ENCODE results near the gene RBM39. TPM values are rescaled to one million over a fixed set of nuclear protein-coding genes. Genes with fewer than 3 reads are reported as not detected.
"Not testable (repeated sequence)": the region's sequence is repeated elsewhere in the genome, so short reads cannot be mapped to it uniquely, and the experiment has no call there.

RBM39 gene
- total RNA-seq, 2 experiments from 2014 or later, result 303 to 356 TPM

DNA sequence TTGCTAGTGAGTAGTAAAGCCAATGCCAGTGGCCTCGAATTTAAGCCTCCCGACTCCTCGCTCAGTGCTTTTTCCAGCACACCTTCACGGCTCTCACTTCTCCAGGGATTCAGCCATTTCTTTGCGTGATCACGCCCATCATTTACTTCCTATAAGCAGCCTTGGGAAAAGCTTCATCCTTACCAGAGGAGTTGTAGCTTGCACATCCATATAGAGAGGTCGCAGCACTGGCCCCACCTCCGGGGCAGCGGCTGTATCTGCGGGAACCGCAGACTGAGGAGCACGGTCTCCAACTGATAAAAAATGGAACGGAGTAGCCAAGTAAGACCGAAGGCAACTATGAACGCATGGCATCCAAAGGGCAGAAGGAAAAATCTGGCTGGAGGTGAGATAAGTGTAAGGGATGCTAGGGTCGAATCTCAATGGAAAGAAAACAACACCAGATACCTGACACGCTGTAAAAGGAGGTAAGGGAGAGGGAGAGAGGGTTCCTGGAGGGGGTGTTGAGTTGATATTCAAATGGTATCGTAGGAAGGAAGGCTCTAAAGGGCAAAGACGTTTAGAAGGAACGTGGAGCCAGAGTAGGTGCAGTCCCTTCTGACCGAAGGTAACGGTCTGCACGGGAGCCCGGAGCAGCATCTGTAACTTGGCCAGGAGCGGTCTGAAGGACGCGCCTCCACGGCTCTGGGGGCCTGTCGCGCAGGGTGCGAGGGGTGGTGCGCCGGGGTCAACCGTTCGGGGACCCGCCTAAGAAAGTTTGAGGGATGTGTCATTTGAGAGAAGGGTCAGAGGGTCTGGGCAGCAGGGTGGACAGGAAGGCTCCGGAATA, 43.5 kb downstream of the RBM39 start:
- H3K4me1 Mint-ChIP-seq, result peaks cover 40% of the 10 kb centered on the region
- ATAC-seq (peak; percentile 28), DNase-seq (no peak)
- H3K27me3 Mint-ChIP-seq, result no peaks in the 10 kb centered on the region
- ChIA-PET POLR2A (interaction anchor here (1.0 to 1.2 kb wide), 2 partner anchors 44 to 83 kb away, joined by 3 to 5 read pairs; partner anchors contain the start of genes RBM39 and SPAG4), CTCF (no interaction called here)
- H3K9me3 Mint-ChIP-seq (ENCODE audit: low read depth), result no peaks in the 10 kb centered on the region
- H3K36me3 Mint-ChIP-seq (ENCODE audit: low read depth), result peaks cover 51% of the 10 kb centered on the region
- intact Hi-C loops (cut with DNase I, micrococcal nuclease), result loop anchor here (1.0 to 10.0 kb wide), 11 partner anchors 34 to 256 kb away; partner anchors contain the start of genes CPNE1 (in 2 of the 2), RBM12 (in 2 of the 2), CEP250 (in 1 of the 2) and ERGIC3 (in 1 of the 2)
- peak overlapping the region; percentile 86 for H3K27ac Mint-ChIP-seq
- H3K4me3 Mint-ChIP-seq, result peak overlapping the region; percentile 87

DNA sequence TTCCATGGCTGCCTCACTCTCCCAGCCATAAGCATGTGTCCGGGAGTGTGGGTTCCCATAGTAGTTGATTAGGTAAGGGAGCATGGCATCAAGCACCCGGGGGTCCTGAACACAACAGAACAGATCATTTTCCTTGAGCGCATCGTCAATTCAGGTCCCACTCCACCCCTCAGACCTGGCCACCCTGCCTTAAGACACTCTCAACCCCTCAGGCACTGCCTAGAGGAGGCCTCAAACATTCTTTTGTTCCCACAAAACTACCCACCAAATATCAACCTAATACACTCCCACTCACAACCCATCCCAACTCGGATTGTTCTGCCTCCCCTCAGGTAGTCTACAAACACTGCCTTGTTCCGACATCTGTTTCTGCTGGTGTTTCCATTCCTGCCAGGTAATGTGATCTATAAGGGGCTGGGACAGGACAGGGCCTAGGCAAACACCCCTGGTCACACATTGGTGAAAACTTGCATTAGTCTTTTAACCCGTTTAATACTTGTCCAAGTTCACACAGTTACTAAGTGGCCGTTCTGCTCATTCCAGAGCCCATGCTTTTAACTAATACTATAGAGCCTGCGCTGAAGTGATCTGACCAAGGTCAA, 44.3 kb downstream of the RBM39 start:
- DNase-seq (no peak), ATAC-seq (no peak)
- ChIA-PET POLR2A (interaction anchor here (0.6 to 1.0 kb wide), 2 partner anchors 14 to 78 kb away, joined by 5 to 6 read pairs; no protein-coding TSS in a partner anchor), CTCF (no interaction called here)
- H3K27ac Mint-ChIP-seq, result peak overlapping the region; percentile 49
- peaks cover 39% of the 10 kb centered on the region for H3K4me1 Mint-ChIP-seq
- H3K4me3 Mint-ChIP-seq, result peak overlapping the region; percentile 87
- H3K27me3 Mint-ChIP-seq, result no peaks in the 10 kb centered on the region
- H3K9me3 Mint-ChIP-seq (ENCODE audit: low read depth), result no peaks in the 10 kb centered on the region
- H3K36me3 Mint-ChIP-seq (ENCODE audit: low read depth), result peaks cover 48% of the 10 kb centered on the region
- intact Hi-C loops (cut with DNase I, micrococcal nuclease), result loop anchor here (2.0 to 10.0 kb wide), 5 partner anchors 33 to 243 kb away; partner anchors contain the start of genes CEP250 (in 1 of the 2), CPNE1 (in 1 of the 2), RBM12 (in 1 of the 2) and SPAG4 (in 1 of the 2)

DNA sequence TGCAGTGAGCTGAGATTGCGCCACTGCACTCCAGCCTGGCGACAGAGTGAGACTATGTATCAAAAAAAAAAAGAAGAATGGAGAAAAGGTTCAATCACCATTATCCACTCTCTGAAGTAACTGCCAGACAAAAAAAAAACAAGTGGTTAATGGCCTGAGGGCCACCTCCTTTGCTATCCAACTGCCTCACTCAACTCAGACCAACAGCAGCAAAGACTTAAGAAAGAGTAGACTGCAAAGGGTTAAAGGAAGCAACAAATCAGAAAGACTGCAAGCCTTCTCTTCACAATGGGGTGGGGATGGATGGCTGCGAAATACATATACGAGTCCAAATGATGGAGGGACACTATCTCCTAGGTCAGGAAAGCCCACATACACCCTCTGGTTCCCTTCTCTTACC, 46.1 kb downstream of the RBM39 start:
- POLR2A ChIA-PET, result interaction anchor here (0.7 kb wide), 1 partner anchor 56 kb away, joined by 5 read pairs; no protein-coding TSS in a partner anchor
- H3K9me3 Mint-ChIP-seq (ENCODE audit: low read depth), result no peaks in the 10 kb centered on the region

DNA sequence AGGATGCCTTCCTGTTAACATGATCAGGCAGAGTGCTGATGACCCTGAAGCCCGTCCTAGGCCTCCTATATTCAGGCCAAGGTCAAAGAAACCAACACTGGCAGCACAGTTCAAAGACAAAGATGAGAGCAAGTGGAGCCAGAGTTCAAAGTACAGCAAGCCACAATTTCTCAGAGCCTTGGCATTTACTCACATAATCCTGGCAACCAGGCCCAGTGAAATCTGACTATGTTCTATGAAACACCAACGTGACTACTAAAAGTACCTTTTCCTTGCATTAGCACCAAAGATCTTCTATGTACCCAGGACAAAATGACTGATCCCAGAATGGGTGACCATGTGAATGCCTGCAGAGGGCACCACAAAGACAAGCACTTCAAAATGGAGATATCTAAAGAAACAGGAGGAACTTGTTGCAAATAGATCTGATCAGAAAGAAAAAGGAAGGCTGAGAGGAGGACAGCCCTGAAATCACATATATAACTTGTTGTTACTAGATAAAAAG, 46.8 kb downstream of the RBM39 start:
- no peak overlapping the region for H3K27ac Mint-ChIP-seq
- POLR2A ChIA-PET, result no interaction called here
- CTCF ChIA-PET, result no interaction called here
- DNase-seq (no peak), ATAC-seq (no peak)
- peaks cover 35% of the 10 kb centered on the region for H3K36me3 Mint-ChIP-seq (ENCODE audit: low read depth)
- no peak overlapping the region for H3K4me3 Mint-ChIP-seq
- peaks cover 22% of the 10 kb centered on the region for H3K4me1 Mint-ChIP-seq
- H3K9me3 Mint-ChIP-seq (ENCODE audit: low read depth), result no peaks in the 10 kb centered on the region
- H3K27me3 Mint-ChIP-seq, result no peaks in the 10 kb centered on the region
- intact Hi-C loops (cut with DNase I, micrococcal nuclease), result loop anchor here (5.0 to 10.0 kb wide), 3 partner anchors 78 to 190 kb away; partner anchors contain the start of gene SPAG4 (in 1 of the 2)

More for the DNA sequence above, 46.1 kb downstream of the RBM39 start:
- ATAC-seq (no peak), DNase-seq (no peak)
- no peaks in the 10 kb centered on the region for H3K27me3 Mint-ChIP-seq
- no peak overlapping the region for H3K4me3 Mint-ChIP-seq
- CTCF ChIA-PET, result interaction anchor here (0.7 kb wide), 2 partner anchors 21 to 182 kb away, joined by 3 to 4 read pairs; no protein-coding TSS in a partner anchor
- intact Hi-C loops (cut with DNase I, micrococcal nuclease), result loop anchor here (5.0 to 10.0 kb wide), 3 partner anchors 79 to 189 kb away; partner anchors contain the start of gene SPAG4 (in 1 of the 2)
- H3K4me1 Mint-ChIP-seq, result peaks cover 29% of the 10 kb centered on the region
- H3K27ac Mint-ChIP-seq, result no peak overlapping the region
- H3K36me3 Mint-ChIP-seq (ENCODE audit: low read depth), result peaks cover 37% of the 10 kb centered on the region

DNA sequence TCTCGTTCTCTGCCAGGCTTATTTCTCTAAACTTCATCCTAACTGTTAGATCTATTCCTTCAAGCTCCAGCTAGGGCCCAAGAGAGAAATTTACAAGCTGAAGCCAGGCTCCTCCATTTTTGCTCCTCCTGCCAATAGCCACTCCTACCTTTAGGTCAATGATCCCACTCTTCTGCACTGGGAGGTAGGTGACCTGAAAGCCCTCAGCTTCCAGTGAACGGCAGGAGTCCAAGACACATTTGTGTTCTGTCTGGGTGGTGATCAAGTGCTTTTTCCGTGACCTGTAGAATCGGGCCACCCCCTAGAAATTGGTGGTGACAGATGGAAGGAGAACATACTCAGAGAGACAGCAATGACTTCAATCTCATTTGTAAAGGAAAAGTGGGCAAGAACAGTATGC, 51.8 kb downstream of the RBM39 start:
- Mint-ChIP-seq H3K9me3 (ENCODE audit: low read depth) (no peaks in the 10 kb centered on the region), H3K4me1 (peaks cover under 1% of the 10 kb centered on the region), H3K27ac (no peak overlapping the region), H3K27me3 (no peaks in the 10 kb centered on the region), H3K4me3 (no peak overlapping the region), H3K36me3 (ENCODE audit: low read depth) (peaks cover 36% of the 10 kb centered on the region)
- ChIA-PET CTCF (interaction anchor here (0.6 kb wide), 1 partner anchor 60 kb away, joined by 3 read pairs; no protein-coding TSS in a partner anchor), POLR2A (interaction anchor here (0.7 kb wide), 1 partner anchor 448 kb away, joined by 3 read pairs; no protein-coding TSS in a partner anchor)
- intact Hi-C loops (cut with DNase I, micrococcal nuclease), result loop anchor here in 1 of 2 experiments (10.0 kb wide), 1 partner anchor 195 kb away; no protein-coding TSS in a partner anchor
- no peak for ATAC-seq
- DNase-seq, result no peak

DNA sequence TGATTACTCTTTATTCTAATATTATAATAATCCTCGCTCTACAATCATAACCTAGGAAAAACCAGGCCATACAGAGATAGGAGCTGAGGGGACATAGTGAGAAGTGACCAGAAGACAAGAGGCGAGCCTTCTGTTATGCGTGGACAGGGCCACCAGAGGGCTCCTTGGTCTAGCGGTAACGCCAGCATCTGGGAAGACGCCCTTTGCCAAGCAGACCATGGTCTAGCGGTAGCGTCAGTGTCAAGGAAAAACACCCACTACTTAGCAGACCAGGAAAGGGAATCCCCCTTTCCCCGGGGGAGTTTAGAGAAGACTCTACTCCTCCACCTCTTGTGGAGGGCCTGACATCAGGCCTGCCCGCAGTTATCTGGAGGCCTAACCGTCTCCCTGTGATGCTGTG, 55.2 kb downstream of the RBM39 start:
- peaks cover 28% of the 10 kb centered on the region for H3K36me3 Mint-ChIP-seq (ENCODE audit: low read depth)
- H3K4me1 Mint-ChIP-seq; H3K4me3 Mint-ChIP-seq; ATAC-seq; intact Hi-C loops (cut with DNase I, micrococcal nuclease); H3K9me3 Mint-ChIP-seq (ENCODE audit: low read depth); POLR2A ChIA-PET; H3K27ac Mint-ChIP-seq; H3K27me3 Mint-ChIP-seq: not testable (repeated sequence)
- CTCF ChIA-PET, result interaction anchor here (0.6 kb wide), 2 partner anchors 196 to 197 kb away, joined by 4 read pairs; no protein-coding TSS in a partner anchor
- peak; percentile 36 for DNase-seq

DNA sequence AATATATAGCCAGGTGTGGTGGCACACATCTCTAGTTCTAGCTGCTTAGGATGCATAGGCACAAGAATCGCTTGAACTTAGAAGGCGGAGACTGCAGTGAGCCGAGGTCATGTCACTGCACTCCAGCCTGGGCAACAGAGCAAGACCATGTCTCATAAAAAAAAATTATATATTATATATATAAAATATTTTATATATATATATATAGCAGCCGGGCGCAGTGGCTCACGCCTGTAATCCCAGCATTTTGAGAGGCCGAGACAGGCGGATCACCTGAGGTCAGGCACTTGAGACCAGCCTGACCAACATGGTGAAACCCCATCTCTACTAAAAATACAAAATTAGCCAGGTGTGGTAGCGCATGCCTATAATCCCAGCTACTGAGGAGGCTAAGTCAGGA, 56.7 kb downstream of the RBM39 start:
- H3K4me3 Mint-ChIP-seq; POLR2A ChIA-PET; H3K27me3 Mint-ChIP-seq; H3K9me3 Mint-ChIP-seq (ENCODE audit: low read depth); DNase-seq; H3K4me1 Mint-ChIP-seq; intact Hi-C loops (cut with DNase I, micrococcal nuclease); ATAC-seq; H3K27ac Mint-ChIP-seq: not testable (repeated sequence)
- CTCF ChIA-PET, result interaction anchor here (0.6 to 0.7 kb wide), 3 partner anchors 79 to 212 kb away, joined by 3 to 4 read pairs (median 4); no protein-coding TSS in a partner anchor
- peaks cover 33% of the 10 kb centered on the region for H3K36me3 Mint-ChIP-seq (ENCODE audit: low read depth)

DNA sequence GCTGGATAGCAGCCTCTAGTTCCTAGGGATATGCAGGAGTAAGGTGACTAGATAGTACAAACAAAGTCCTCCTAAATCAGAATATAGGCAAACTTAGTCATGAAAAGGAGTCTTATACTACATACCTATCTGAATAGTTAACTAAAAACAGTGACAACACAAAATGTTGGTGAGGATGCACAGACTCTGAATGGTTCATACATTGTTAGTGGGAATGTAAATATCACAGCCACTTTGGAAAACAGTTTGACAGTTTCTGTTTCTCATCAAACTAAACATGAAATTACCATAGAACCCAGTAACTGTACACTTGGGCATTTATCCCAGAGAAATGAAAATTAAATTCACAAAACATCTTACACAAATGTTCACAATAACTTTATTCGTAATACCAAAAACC, 60.1 kb downstream of the RBM39 start:
- H3K27ac Mint-ChIP-seq, result no peak overlapping the region
- intact Hi-C loops (cut with DNase I, micrococcal nuclease), result no loop called here
- POLR2A ChIA-PET, result no interaction called here

DNA sequence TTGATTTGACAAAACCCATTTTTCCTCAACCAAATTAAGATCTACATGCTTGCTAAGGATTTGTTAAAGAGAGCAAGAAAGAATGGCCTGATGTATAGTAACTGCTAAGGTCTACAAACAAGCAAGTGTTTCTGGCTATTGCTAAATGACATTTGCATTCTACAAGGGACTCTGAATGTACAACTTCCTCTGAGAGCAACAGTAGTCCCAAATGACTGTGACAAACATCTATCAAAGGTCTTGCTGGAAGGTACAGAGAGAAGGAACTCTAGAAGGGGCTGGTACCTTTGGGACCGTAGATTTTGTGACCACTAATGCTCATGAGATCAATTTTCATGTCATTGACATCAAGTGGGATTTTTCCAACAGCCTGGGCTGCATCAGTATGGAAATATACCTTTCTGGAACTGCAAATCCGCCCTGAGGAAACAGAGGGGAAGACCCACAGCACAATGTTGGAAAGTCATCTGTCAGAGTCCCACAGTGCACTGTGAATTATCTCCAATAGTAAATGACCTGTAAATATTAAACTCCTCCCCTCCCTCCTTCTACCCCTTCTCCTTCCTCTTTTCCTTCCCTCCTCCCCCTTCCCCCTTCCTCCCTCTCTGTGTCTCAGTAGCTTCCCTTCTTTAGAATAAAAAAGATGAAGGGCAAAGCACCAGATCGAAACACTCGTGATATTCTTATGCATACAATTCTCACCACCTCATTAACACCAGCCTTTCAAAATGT, 61.4 kb downstream of the RBM39 start:
- ATAC-seq, result no peak
- intact Hi-C loops (cut with DNase I, micrococcal nuclease), result no loop called here
- no peak for DNase-seq
- ChIA-PET CTCF (interaction anchor here (0.7 kb wide), 1 partner anchor 232 kb away, joined by 7 read pairs; no protein-coding TSS in a partner anchor), POLR2A (no interaction called here)
- H3K9me3 Mint-ChIP-seq (ENCODE audit: low read depth), result no peaks in the 10 kb centered on the region
- H3K36me3 Mint-ChIP-seq (ENCODE audit: low read depth), result peaks cover 12% of the 10 kb centered on the region
- H3K27me3 Mint-ChIP-seq, result no peaks in the 10 kb centered on the region
- no peaks in the 10 kb centered on the region for H3K4me1 Mint-ChIP-seq
- no peak overlapping the region for H3K4me3 Mint-ChIP-seq
- no peak overlapping the region for H3K27ac Mint-ChIP-seq

More for the DNA sequence above, 60.1 kb downstream of the RBM39 start:
- no peaks in the 10 kb centered on the region for H3K9me3 Mint-ChIP-seq (ENCODE audit: low read depth)
- no peaks in the 10 kb centered on the region for H3K4me1 Mint-ChIP-seq
- DNase-seq, result no peak
- H3K4me3 Mint-ChIP-seq, result no peak overlapping the region
- no peaks in the 10 kb centered on the region for H3K27me3 Mint-ChIP-seq
- ATAC-seq, result no peak
- peaks cover 13% of the 10 kb centered on the region for H3K36me3 Mint-ChIP-seq (ENCODE audit: low read depth)
- CTCF ChIA-PET, result no interaction called here

DNA sequence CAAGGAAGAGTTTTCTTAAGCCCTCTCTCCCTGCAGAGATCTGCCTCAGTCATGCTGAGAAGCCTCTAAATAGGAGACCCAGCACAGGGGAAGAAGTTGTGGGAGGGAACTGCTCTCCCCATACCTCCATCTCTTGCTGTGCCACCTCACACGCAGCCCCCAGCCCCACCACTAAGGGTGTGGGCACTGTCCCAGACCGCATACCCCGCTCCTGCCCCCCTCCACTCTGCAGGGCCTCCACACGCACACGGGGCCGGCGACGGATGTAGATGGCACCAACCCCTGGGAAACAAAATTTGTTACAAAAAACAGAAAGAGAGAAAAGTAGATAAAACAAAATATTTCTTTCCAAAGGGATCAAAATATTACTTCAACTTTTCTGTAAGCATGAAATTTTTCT, 67.1 kb downstream of the RBM39 start:
- H3K27me3 Mint-ChIP-seq, result no peaks in the 10 kb centered on the region
- peaks cover 32% of the 10 kb centered on the region for H3K36me3 Mint-ChIP-seq (ENCODE audit: low read depth)
- ATAC-seq (no peak), DNase-seq (no peak)
- no peak overlapping the region for H3K27ac Mint-ChIP-seq
- no peak overlapping the region for H3K4me3 Mint-ChIP-seq
- intact Hi-C loops (cut with DNase I, micrococcal nuclease), result no loop called here
- H3K4me1 Mint-ChIP-seq, result no peaks in the 10 kb centered on the region
- POLR2A ChIA-PET, result interaction anchor here (0.6 kb wide), 1 partner anchor 13 kb away, joined by 3 read pairs; no protein-coding TSS in a partner anchor
- CTCF ChIA-PET, result interaction anchor here (0.6 to 0.9 kb wide), 2 partner anchors 21 to 55 kb away, joined by 3 read pairs; no protein-coding TSS in a partner anchor
- no peaks in the 10 kb centered on the region for H3K9me3 Mint-ChIP-seq (ENCODE audit: low read depth)

Data from activated CD4-positive, alpha-beta T cell treated with anti-CD3 and anti-CD28 coated beads for 36 hours (primary cell).